Esophagus squamous epithelium (tissue), 4 donors: ENCODE measurements around the gene TMPRSS12.

Source experiments
- CTCF ChIP-seq, 6 experiments: fragments of 450-650 bp in 4 of 6; fragments of 200-600 bp in 2 of 6; sonication (generic) in 2 of 6; IDR thresholded peaks; one replicate each; pipeline ENCODE4 v1.5.1; 2016 to 2019; ENCODE audit warnings: antibody characterized with exemption in 6 of 6, mild to moderate bottlenecking in 4 of 6, moderate library complexity in 4 of 6
- POLR2A ChIP-seq, 4 donors: fragments of 450-650 bp; IDR thresholded peaks; one replicate each; pipeline ENCODE4 v1.6.1; 2017; ENCODE audit warnings: antibody characterized with exemption in 4 of 4, mild to moderate bottlenecking in 4 of 4, moderate library complexity in 3 of 4

GRCh38 chr12:50923361-50924130 lies 80.8 kb downstream of the TMPRSS12 start:
- TF ChIP-seq CTCF (IDR thresholded peaks at IDR 0.05): no peak
- TF ChIP-seq POLR2A (IDR thresholded peaks at IDR 0.05): no peak
